Caco-2 (cell line): ENCODE data around the gene SORBS1. TPM values are rescaled to one million over a fixed set of nuclear protein-coding genes. Genes with fewer than 3 reads are reported as not detected.

Experiments
- BruUV-seq: library from RNA; stranded (reverse); fragments of 400-500 nt; replicated peaks from 2 replicates; lab custom pipeline; 2021; lab: Mats Ljungman, UMichigan
- CTCF ChIA-PET: fragments of 300-600 bp; sonication (Branson Sonifier 250); formaldehyde crosslinking; loops from one replicate; lab custom pipeline; 2022; ENCODE audit warnings: antibody characterized with exemption; lab: Charles Lee
- POLR2A ChIA-PET: fragments of 300-600 bp; sonication (Branson Sonifier 250); formaldehyde crosslinking; loops from one replicate; lab custom pipeline; 2022; ENCODE audit warnings: antibody characterized with exemption; lab: Charles Lee
- DNase-seq, 2 experiments: peaks; one replicate each; pipeline versions ENCODE4 v3.0.0 to v3.0.0-alpha.2; 2020 to 2022
- H3K27me3 ChIP-seq: replicated peaks from 2 replicates; pipeline ENCODE4 v1.6.0; 2011; ENCODE audit warnings: low read length; ENCODE audit not compliant: control insufficient read depth, insufficient read depth
- H3K36me3 ChIP-seq: 2 replicates; pipeline ENCODE4 v1.5.1; 2011; ENCODE audit warnings: low read length; ENCODE audit not compliant: control insufficient read depth, insufficient read depth
- H3K4me1 ChIP-seq: fragments of 250-450 bp; sonication (Bioruptor Pico); 2 replicates; pipeline ENCODE4 v1.5.1; 2020; ENCODE audit warnings: mild to moderate bottlenecking
- H3K4me3 ChIP-seq: 2 replicates; pipeline ENCODE4 v1.5.1; 2011; ENCODE audit warnings: low read depth, mild to moderate bottlenecking, control low read depth, low read length
- H3K9me3 ChIP-seq: fragments of 250-450 bp; sonication (Bioruptor Pico); 2 replicates; pipeline ENCODE4 v1.5.1; 2020; ENCODE audit warnings: mild to moderate bottlenecking, moderate library complexity
- H3K27ac Mint-ChIP-seq: one replicate; pipeline ENCODE4 v1.8.0; 2022; ENCODE audit warnings: mixed read lengths; ENCODE audit not compliant: unreplicated experiment
- H3K27me3 Mint-ChIP-seq: one replicate; pipeline ENCODE4 v1.8.0; 2022; ENCODE audit warnings: mixed read lengths; ENCODE audit not compliant: insufficient read depth, unreplicated experiment
- H3K36me3 Mint-ChIP-seq: one replicate; pipeline ENCODE4 v1.8.0; 2022; ENCODE audit warnings: mild to moderate bottlenecking, mixed read lengths; ENCODE audit not compliant: insufficient read depth, unreplicated experiment
- H3K4me1 Mint-ChIP-seq: one replicate; pipeline ENCODE4 v1.8.0; 2022; ENCODE audit warnings: low read depth, mixed read lengths; ENCODE audit not compliant: unreplicated experiment
- H3K4me3 Mint-ChIP-seq: one replicate; pipeline ENCODE4 v1.8.0; 2022; ENCODE audit warnings: mild to moderate bottlenecking, moderate library complexity, mixed read lengths; ENCODE audit not compliant: unreplicated experiment
- H3K9me3 Mint-ChIP-seq: one replicate; pipeline ENCODE4 v1.8.0; 2022; ENCODE audit warnings: mixed read lengths; ENCODE audit not compliant: unreplicated experiment
- CTCF ChIP-seq, 2 experiments: fragments of 200-600 bp in 1 of 2; IDR thresholded peaks; 1 replicate in 1 of 2; 2 replicates in 1 of 2; pipeline versions ENCODE4 v1.5.1 to v1.8.0; 2011 to 2022; ENCODE audit warnings: antibody characterized with exemption in 1 of 2, control low read depth in 1 of 2, inconsistent platforms in 1 of 2, low read depth in 1 of 2, low read length in 1 of 2, mild to moderate bottlenecking in 1 of 2, moderate library complexity in 1 of 2; ENCODE audit not compliant: insufficient read depth in 1 of 2, severe bottlenecking in 1 of 2, unreplicated experiment in 1 of 2
- intact Hi-C: fragments of 100-400 bp; cut with micrococcal nuclease; formaldehyde crosslinking; loops from one replicate; pipeline ENCODE4 v1.10.0; 2022; ENCODE audit not compliant: unreplicated experiment
- total RNA-seq: library from RNA; stranded (reverse); gene quantifications from 2 replicates; pipeline ENCODE4 v1.2.3, GENCODE V29; 2022

SORBS1 gene
- total RNA-seq, 1 experiment from 2014 or later: 39.3 TPM

GRCh38 chr10:95363303-95363912 is 197.8 kb downstream of the SORBS1 start:
- Histone ChIP-seq H3K4me3 (no peak overlapping the region), H3K27me3 (no peaks in the 10 kb centered on the region), H3K9me3 (no peaks in the 10 kb centered on the region), H3K4me1 (peaks cover 37% of the 10 kb centered on the region), H3K36me3 (peaks cover 5% of the 10 kb centered on the region)
- Mint-ChIP-seq H3K4me1 (peaks cover 31% of the 10 kb centered on the region), H3K36me3 (peaks cover 12% of the 10 kb centered on the region), H3K27me3 (no peaks in the 10 kb centered on the region), H3K4me3 (no peak overlapping the region), H3K27ac (peak overlapping the region; percentile 31), H3K9me3 (no peaks in the 10 kb centered on the region)
- BruUV-seq: no TSS peak
- peak; percentile 52 to 74 for DNase-seq
- peak; percentile 83 to 91 for TF ChIP-seq CTCF (IDR thresholded peaks at IDR 0.05; ENCODE audit: insufficient read depth in 1 of 2, low read depth in 1 of 2, low read length in 1 of 2, severe bottlenecking in 1 of 2, unreplicated experiment in 1 of 2)
- ChIA-PET CTCF (interaction anchor here (0.6 to 5.8 kb wide), 19 partner anchors 10 to 250 kb away, joined by 3 to 64 read pairs (median 4); no protein-coding TSS in a partner anchor), POLR2A (interaction anchor here (0.5 kb wide), 1 partner anchor 128 kb away, joined by 9 read pairs; no protein-coding TSS in a partner anchor)
- intact Hi-C loops: loop anchor here (1.0 to 5.0 kb wide), 7 partner anchors 16 to 230 kb away; no protein-coding TSS in a partner anchor

GRCh38 chr10:95360122-95360714 is 201.0 kb downstream of the SORBS1 start:
- H3K27me3 ChIP-seq: no peaks in the 10 kb centered on the region
- H3K4me3 ChIP-seq: no peak overlapping the region
- H3K4me1 ChIP-seq: peaks cover 37% of the 10 kb centered on the region
- Mint-ChIP-seq H3K27me3 (no peaks in the 10 kb centered on the region), H3K4me3 (no peak overlapping the region), H3K36me3 (peaks cover 25% of the 10 kb centered on the region), H3K9me3 (no peaks in the 10 kb centered on the region), H3K27ac (peak overlapping the region; percentile 6), H3K4me1 (peaks cover 35% of the 10 kb centered on the region)
- H3K36me3 ChIP-seq: peaks cover 9% of the 10 kb centered on the region
- POLR2A ChIA-PET: interaction anchor here (1.8 kb wide), 1 partner anchor 13 kb away, joined by 7 read pairs; no protein-coding TSS in a partner anchor
- no peaks in the 10 kb centered on the region for H3K9me3 ChIP-seq
- TF ChIP-seq CTCF (IDR thresholded peaks at IDR 0.05; ENCODE audit: insufficient read depth in 1 of 2, low read depth in 1 of 2, low read length in 1 of 2, severe bottlenecking in 1 of 2, unreplicated experiment in 1 of 2): no peak
- intact Hi-C loops: loop anchor here (5.0 kb wide), 1 partner anchor 98 kb away; no protein-coding TSS in a partner anchor
- CTCF ChIA-PET: interaction anchor here (1.0 to 5.8 kb wide), 4 partner anchors 14 to 333 kb away, joined by 3 to 64 read pairs (median 4); partner anchors contain the start of gene TCTN3
- DNase-seq: peak; percentile 33 to 68
- BruUV-seq: no TSS peak

- no peak for TF ChIP-seq CTCF (IDR thresholded peaks at IDR 0.05; ENCODE audit: insufficient read depth in 1 of 2, low read depth in 1 of 2, low read length in 1 of 2, severe bottlenecking in 1 of 2, unreplicated experiment in 1 of 2)
- Histone ChIP-seq H3K4me3 (no peak overlapping the region), H3K4me1 (peaks cover 37% of the 10 kb centered on the region), H3K36me3 (peaks cover 10% of the 10 kb centered on the region), H3K9me3 (no peaks in the 10 kb centered on the region), H3K27me3 (no peaks in the 10 kb centered on the region)
- ChIA-PET POLR2A (no interaction called here), CTCF (no interaction called here)
- Mint-ChIP-seq H3K4me1 (peaks cover 37% of the 10 kb centered on the region), H3K27me3 (no peaks in the 10 kb centered on the region), H3K9me3 (no peaks in the 10 kb centered on the region), H3K4me3 (no peak overlapping the region), H3K36me3 (peaks cover 28% of the 10 kb centered on the region), H3K27ac (no peak overlapping the region)
- BruUV-seq: no TSS peak
- DNase-seq: no peak
- intact Hi-C loops: no loop called here
These were observed 201.7 kb downstream of the SORBS1 start for GRCh38 chr10:95359466-95359865.
